GM20000 (cell line): ENCODE measurements around the gene FANCB.

Experiments
- DNase-seq: peaks from one replicate; pipeline ENCODE4 v3.0.0; 2012; ENCODE audit warnings: low spot score
- CTCF ChIP-seq: IDR thresholded peaks from 2 replicates; pipeline ENCODE4 v1.5.1; 2012; ENCODE audit warnings: mild to moderate bottlenecking, control low read depth; ENCODE audit errors: extremely low read depth, missing control alignments

Gene FANCB

GRCh38 chrX:14872851-14873675, at the start of gene FANCB, which contains the start of gene MOSPD2:
Gene FANCB (minus strand): TSS chrX:14873069. CDS start chrX:14865510, 7,559 bp downstream.
Gene MOSPD2 (plus strand): TSS chrX:14873421. CDS start chrX:14873529, 108 bp downstream.
- TF ChIP-seq CTCF = no peak
- peak; percentile 89 for DNase-seq

DNA sequence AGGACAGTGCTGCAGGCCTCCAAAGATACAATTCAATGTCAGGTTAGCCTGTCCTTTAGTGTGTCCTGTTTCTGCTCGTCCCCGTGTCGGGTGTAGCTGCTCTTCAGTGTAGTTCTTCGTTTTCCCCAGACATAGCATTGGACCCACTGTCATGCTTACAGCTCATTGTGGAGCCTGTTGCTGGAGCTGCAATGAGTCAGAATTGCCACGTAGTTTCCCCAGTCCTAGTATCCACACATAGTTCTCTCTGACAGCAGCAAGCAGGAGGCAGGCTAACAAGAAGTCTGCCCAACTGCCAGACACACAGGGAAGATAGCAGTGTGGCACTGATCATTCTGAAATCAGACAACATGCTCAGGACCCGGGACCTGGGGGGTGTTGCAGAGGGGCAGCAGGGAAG, 49.6 kb upstream of the FANCB start:
- DNase-seq = no peak
- no peak for TF ChIP-seq CTCF

DNA sequence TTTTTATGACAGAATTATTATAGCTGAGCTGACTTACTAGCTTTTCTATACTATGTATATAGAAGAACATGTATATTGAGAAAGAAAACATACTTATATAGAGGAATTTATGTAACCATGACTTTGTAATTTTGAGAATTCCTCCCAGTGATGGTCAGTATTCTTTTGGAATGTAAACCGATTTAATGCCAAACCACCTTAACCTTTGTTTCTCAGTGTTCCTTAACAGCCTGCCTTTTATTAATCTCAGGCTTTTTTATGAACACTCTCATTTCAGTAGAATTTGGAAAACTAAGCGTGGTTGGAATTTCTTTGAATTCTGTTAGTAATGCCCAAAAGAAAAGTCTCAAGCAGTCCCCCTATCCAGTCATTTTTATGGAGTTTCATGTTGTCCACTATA, 47.3 kb upstream of the FANCB start:
- no peak for TF ChIP-seq CTCF
- DNase-seq = no peak

GRCh38 chrX:14919407-14919806, 46.5 kb upstream of the FANCB start:
- TF ChIP-seq CTCF = no peak

DNA sequence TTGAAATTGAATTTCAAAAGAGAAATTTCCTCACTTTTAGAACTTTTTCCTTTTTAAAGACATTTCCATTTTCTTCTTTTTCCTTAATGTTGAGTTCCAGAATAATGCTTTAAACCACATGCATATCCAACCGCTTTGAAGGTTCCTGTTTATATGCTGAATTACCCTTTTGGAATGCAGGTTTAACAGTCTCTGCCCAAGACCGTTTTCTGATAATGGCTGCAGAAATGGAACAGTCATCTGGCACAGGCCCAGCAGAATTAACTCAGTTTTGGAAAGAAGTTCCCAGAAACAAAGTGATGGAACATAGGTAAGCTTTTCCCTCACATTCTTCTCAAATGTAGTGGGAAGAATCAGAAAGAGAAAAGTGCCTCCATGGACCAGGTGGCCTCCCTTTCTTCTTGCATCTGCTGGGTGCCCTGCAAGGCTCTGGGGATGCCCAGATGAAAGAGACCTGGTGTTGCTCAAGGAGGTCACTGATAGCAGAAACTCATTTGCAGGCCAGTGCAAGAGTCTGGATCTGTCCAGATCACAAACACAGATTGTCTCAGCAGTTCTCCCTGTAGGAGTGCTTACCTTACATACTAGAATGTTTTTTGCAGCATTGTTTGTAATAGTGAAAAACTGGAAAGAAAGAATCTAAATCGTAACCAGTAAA, 43.3 kb upstream of the FANCB start:
- TF ChIP-seq CTCF = no peak
- DNase-seq = no peak

More at GRCh38 chrX:14919407-14919806, 46.5 kb upstream of the FANCB start:
- no peak for DNase-seq

- no peak for TF ChIP-seq CTCF
- no peak for DNase-seq
These were observed 42.7 kb upstream of the FANCB start for GRCh38 chrX:14915596-14915995.

- no peak for TF ChIP-seq CTCF
- no peak for DNase-seq
These were observed 40.4 kb upstream of the FANCB start for GRCh38 chrX:14913241-14913640.
